Measurements from ENCODE around the gene ST8SIA1.

GRCh38 chr12:22211128-22211527 lies 123.4 kb downstream of the ST8SIA1 start:
- TF ChIP-seq EZH2 (IDR thresholded peaks at IDR 0.05) (no peak), FOXP2 (optimal IDR thresholded peaks at IDR 0.05; ENCODE audit: control extremely low read depth, extremely low read length, insufficient read depth) (no peak), POLR2AphosphoS5 (IDR thresholded peaks at IDR 0.05; ENCODE audit: borderline replicate concordance, low read depth, low read length) (no peak)

Measured in SK-N-MC (cell line).